DMS153 (cell line): Measurements from ENCODE around the gene CAMLG.
"Not testable (repeated sequence)": the region's sequence is repeated elsewhere in the genome, so short reads cannot be mapped to it uniquely, and the experiment has no call there.

ENCODE experiments used
- DNase-seq: peaks from one replicate; lab custom pipeline; 2025; lab: John Stamatoyannopoulos, UW

CAMLG gene

GRCh38 chr5:134738133-134738962, at the start of gene CAMLG:
Gene CAMLG, plus strand, starts transcription at chr5:134738548. Its CDS starts 73 bp downstream, at chr5:134738621.
- peak; percentile 83 for DNase-seq

GRCh38 chr5:134690144-134690543, 48.2 kb upstream of the CAMLG start:
- DNase-seq = not testable (repeated sequence)

DNA sequence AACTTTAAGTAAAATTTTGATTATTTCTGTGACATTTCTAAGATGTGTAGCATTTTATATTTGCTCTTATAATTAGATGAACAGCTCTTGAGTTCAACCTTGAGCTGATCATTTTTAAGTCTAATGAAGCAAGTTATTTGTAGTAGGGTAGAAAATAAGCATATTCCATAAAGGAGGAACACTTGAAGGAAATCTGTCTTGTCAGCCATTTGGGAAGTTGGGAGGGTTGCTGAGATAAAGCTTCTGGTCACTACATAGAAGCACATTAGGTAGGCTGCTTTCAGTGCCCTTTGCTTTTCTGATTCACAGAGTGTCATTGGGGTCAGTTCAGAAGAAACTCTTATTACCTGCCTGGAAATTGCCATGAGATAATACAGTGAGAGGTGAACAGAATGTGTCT, 45.6 kb upstream of the CAMLG start:
- DNase-seq = no peak

DNA sequence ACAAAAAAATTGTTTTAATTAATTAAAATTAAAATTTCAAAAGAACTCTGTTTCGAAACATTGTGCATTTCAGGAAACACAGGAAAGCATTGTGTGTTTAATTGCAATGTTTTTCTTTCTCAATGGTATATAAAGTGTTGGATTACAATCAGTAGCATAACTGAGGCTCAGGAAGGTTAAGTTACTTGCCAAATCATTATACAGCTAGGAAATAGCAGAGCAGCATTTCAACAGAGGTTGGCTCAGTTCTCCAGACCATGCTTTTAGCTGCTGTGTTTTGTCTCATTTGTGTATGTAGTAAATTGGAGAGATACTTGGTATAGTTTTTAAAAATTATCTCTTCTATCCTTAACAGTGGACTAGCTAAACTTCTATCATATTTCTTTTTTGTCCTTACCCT, 30.0 kb upstream of the CAMLG start:
- DNase-seq = no peak

GRCh38 chr5:134714120-134714519, 24.2 kb upstream of the CAMLG start:
- DNase-seq = no peak

GRCh38 chr5:134714541-134714940, 23.8 kb upstream of the CAMLG start:
- no peak for DNase-seq

DNA sequence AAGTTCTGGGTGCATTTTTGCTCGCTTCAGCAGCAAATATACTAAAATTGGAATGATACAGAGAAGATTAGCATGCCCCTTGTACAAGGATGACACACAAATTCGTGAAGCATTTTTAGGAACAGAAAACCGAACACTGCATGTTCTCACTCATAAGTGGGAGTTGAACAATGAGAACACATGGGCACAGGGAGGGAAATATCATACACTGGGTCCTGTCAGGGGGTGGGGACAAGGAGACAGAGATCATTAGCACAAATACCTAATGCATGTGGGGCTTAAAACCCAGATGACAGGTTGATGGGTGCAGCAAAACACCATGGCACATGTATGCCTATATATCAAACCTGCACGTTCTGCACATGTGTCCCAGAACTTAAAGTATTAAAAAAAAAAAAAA, 22.9 kb upstream of the CAMLG start:
- not testable (repeated sequence) for DNase-seq

DNA sequence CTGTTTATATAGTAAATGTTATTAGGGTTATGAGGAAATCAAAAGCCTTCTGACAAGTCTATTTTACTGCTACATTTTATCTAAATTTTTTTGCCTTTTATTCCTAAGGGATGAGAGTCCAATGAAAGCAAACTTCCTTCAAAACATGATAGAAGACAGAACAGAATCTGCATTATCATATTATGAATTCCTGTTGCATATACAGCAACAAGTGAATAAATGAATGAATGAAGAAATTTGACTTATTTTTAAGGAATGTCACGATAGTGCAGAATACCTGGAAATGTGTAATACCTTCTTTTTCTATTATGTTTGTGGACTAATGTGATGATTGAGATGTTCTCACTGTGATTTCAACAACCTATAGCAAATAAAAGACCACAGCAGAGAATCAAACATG, 13.5 kb upstream of the CAMLG start:
- DNase-seq = no peak

DNA sequence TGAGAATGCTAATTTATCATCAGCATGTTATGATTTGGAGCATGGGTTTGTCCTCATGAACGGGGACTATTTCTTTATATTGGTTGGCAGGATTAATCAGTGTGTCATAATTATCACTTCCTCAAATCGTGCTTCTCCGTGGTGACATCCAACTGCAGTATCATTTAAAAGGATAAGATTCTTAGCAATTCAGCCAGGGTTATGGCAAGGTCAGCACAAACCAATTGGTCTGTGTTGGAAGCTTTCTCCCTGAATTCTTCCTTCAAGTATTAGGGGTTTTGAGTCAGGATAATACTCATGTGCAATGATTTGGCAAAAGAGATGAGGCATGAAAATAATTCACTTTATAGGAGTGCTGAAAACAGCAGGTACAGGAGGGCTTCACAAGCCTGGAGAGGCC, 5.5 kb upstream of the CAMLG start:
- DNase-seq = no peak

DNA sequence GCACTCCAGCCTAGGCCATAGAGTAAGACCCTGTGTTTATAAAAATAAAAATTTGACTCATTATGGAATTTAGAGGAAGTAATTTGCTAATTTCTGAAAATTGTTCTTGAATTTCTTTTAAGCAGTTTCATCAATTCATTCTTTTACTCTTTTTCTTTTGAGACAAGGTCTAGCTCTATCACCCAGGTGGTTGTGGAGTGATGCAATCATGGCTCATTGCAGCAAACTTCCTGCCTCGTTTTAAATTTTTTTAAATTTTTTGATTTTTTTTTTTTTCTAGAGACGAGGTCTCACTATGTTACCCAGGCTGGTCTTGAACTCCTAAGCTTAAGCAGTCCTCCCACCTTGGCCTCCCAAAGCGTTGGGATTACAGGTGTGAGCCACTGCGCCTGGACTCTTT, 3.1 kb upstream of the CAMLG start:
- no peak for DNase-seq

DNA sequence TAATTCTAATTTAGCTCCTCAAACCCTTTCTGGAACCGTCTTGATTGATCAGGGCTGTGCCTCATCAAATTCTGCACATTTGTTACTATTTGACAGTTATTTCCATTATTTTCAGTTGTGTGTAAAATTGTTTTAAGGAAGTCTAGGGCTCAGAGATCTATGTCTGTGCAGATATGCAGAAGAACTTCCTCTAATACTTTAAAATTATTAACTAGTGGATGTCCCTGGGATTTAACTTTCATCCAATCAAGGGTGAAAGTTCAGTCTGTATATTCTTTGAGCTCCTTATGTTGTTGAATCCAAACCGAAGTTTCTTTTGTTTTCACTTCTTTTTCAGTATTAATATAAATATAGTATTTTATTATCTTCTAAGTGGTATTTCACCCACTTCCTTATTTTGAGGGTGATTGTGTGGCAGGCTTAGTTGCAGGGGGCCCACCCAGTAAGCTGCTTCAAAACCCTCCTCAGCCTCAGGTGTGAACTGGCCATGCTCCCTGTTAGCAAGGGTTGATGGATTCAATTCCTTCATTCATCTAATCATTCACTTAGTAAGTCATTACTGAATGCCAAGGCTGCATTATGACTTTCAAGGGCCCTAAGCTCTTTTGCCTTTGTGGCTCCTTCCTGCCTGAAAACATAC, 2.1 kb upstream of the CAMLG start:
- no peak for DNase-seq

DNA sequence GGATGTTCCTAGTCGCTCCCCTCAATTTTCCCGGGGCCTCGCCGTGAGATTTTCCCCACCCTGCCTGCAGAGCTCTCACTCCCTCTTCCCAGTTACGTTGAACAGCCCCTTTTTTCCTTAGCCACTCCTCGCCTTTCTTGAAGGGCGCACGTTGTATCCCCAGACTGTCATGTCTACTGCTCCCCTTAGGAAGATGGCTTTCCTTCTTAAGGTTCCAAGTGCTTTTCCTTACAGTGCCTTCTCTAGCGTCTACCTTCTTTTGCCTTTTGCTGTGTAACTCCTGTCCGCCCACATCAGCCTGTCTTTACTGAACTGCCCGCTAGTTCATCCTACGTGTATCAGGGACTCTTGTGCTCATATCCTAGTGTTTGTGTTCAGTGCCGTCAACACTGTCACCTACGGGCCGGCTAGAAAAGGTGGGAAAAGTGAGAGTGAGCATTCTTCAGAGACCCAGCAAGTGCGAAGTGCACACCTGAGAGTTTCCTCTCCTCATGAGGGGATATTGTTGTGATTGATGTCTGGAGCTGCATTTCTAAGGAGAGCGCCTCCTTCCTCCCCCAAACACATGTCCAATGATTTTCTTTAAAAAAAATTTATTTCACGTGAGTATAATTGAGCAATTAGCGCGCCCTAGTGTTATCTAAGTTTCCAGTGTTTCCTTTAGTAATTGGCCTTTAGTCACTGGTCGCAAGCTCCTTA, 764 bp downstream of the CAMLG start:
- DNase-seq = peak; percentile 0

DNA sequence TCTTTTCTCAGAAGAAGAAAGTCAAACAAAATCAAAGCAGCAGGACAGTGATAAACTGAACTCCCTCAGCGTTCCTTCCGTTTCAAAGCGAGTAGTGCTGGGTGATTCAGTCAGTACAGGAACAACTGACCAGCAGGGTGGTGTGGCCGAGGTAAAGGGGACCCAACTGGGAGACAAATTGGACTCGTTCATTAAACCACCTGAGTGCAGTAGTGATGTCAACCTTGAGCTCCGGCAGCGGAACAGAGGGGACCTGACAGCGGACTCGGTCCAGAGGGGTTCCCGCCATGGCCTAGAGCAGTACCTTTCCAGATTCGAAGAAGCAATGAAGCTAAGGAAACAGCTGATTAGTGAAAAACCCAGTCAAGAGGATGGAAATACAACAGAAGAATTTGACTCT, 2.7 kb downstream of the CAMLG start:
- no peak for DNase-seq

GRCh38 chr5:134742134-134742533, 3.8 kb downstream of the CAMLG start:
- DNase-seq = no peak

DNA sequence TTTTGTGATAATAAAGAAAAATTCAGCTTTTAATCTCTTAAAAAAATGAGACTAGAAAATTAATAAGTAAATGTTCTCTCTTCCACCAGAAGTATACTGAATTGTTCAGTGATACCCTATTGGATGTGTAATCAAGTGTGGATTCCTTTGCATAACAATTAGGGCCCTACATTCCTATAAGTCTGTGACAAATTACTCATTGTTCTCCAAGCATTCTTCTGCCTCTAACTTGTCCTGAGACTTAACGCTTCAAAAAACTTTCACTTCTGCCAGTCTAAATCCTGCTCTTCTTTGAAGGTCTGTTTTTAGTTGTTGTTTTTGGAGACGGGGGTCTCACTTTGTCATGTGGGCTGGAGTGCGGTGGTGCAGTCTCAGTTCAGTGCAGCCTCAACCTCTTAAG, 11.1 kb downstream of the CAMLG start:
- DNase-seq = no peak

DNA sequence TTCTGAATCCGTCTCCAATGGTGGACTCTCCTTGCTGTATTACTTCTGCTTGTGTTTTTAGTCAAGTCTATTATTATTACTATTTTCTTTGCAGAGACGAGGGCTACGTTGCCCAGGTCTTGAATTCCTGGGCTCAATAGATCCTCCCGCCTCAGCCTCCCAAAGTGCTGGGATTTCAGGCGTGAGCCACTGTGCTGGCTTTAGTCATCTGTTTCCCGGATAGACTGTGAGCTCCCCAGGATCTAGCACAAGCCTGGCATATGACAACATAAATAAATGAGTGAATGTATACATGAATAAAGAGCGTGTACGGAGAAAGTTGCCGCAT, 19.8 kb downstream of the CAMLG start:
- no peak for DNase-seq

DNA sequence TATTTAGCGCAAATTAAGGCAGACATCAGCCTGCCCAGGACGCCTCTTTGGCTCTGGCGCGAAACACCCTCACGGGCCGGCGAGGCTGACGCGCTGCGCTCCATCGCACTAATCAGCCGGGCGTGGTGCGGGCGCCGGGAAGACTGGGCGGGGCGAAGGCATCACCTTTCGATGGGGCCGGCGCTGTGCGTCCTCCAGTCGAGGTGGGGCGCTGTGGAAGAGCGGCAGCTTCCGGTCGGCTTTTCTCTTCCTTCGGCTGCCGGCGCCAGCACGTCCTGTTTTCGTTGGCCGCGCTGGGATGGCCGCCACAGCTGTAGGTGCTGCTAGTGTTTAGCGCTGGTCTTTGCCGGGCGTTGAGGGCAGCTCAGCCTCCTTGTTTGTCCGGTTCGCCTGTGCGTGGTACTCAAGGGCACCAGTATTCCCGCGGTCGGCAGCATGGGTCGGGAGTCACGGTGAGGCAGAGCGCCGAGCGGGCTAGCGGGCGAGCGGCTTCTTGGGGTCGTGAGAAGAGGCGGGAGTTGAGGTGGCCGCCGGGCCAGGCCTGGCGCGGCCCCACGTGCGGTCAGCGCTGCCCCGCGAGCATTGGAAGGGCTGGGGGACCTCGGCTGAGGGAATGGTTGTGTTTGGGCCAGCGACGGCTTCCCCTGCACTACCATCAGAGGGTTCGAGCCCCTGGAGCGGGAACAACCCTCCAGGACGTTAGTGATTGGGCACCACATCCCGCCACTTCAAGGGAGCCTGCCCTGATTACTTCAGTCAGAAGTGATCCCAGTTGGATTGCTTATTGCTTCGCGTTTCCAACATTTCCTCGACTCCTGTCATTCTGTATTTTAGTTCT, 20.4 kb downstream of the CAMLG start, which contains the start of gene DDX46:
TSS of gene DDX46 (plus strand) at position 276 of the 838 bp plus-strand sequence. CDS start at position 436, 160 bp downstream.
- peak; percentile 70 for DNase-seq

- not testable (repeated sequence) for DNase-seq
Measured at GRCh38 chr5:134767528-134768291, 29.4 kb downstream of the CAMLG start.

DNA sequence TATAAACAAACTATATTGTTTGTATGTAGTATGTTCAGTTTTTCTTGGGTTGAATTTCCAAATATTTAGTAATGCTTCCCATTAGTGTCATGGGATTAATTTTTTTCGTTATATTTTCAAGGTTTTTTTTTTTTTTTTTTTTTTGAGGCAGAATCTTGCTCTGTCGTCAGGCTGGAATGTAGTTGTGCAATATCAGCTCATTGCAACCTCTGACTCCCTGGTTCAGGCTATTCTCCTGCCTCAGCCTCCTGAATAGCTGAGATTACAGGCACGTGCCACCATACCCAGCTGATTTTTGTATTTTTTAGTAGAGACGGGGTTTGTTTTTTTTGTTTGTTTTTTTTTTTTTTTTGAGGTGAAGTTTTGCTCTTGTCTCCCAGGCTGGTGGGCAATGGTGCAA, 30.9 kb downstream of the CAMLG start:
- no peak for DNase-seq

- DNase-seq = no peak
Measured at GRCh38 chr5:134772461-134773125, 34.2 kb downstream of the CAMLG start.

GRCh38 chr5:134777366-134777765, 39.0 kb downstream of the CAMLG start:
- DNase-seq = no peak
